ENCODE data around the gene CACNB4.

Gene CACNB4

DNA sequence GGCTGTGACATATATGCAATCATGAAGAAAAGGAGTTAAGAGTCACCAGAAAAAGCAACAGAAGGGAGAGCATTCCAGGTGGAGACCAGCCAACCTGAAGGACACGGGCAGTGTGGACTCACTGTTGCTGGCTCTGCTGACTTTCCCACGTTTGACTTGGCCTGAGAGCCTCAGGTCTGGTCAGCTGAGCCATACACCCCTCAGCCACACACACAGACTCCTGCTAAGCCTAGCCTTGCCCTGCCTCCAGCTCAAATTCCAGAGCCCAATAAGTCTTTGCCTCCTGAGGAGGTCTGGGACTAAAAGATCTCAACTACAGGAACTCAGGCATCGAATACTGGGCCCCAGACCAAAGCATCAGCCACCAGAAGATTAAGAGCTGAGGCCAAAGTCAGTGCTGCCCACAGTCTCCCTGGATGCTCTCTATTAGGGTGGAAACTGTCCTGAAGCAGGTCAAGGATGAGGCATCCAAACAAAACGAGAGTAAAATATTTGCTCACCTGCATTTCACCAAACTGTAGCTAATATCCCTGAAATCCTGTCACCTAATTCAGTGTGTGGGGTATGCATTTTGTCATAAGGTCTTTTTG is 23.3 kb downstream of the CACNB4 start:
- intact Hi-C loops (cut with DNase I; ENCODE audit: low total_unique reads): no loop called here
- peak in 1 of 2 donors; percentile 71 for DNase-seq
- Histone ChIP-seq H3K4me3 (no peak overlapping the region), H3K9me3 (no peaks in the 10 kb centered on the region), H3K27ac (peak overlapping the region; percentile 20 to 32), H3K27me3 (no peaks in the 10 kb centered on the region), H3K4me1 (peaks cover 0 to 4% (median 2%) of the 10 kb centered on the region in 4 donors), H3K36me3 (no peaks in the 10 kb centered on the region)
- TF ChIP-seq, protein P1, sequence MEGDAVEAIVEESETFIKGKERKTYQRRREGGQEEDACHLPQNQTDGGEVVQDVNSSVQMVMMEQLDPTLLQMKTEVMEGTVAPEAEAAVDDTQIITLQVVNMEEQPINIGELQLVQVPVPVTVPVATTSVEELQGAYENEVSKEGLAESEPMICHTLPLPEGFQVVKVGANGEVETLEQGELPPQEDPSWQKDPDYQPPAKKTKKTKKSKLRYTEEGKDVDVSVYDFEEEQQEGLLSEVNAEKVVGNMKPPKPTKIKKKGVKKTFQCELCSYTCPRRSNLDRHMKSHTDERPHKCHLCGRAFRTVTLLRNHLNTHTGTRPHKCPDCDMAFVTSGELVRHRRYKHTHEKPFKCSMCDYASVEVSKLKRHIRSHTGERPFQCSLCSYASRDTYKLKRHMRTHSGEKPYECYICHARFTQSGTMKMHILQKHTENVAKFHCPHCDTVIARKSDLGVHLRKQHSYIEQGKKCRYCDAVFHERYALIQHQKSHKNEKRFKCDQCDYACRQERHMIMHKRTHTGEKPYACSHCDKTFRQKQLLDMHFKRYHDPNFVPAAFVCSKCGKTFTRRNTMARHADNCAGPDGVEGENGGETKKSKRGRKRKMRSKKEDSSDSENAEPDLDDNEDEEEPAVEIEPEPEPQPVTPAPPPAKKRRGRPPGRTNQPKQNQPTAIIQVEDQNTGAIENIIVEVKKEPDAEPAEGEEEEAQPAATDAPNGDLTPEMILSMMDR (IDR thresholded peaks at IDR 0.05): no peak

DNA sequence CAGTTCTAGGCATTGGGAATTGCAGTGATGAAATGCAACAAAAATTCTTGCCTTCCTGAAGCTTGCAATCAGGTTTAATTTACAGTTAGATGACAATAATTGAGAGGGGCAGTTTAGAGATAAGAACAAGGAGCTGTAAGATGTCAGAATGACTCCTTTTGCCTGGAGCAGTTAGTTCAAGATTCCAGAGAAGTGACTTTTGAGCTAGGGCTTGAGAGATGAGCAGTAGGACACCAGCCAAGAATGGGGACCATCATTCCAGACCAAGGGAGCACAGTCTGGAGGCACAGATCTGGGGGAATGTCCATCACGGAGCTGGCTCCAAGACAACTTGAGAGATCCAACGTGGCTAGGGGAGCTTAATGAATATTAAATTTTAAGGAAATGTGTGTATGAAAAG is 26.8 kb downstream of the CACNB4 start:
- intact Hi-C loops (cut with DNase I; ENCODE audit: low total_unique reads): no loop called here

DNA sequence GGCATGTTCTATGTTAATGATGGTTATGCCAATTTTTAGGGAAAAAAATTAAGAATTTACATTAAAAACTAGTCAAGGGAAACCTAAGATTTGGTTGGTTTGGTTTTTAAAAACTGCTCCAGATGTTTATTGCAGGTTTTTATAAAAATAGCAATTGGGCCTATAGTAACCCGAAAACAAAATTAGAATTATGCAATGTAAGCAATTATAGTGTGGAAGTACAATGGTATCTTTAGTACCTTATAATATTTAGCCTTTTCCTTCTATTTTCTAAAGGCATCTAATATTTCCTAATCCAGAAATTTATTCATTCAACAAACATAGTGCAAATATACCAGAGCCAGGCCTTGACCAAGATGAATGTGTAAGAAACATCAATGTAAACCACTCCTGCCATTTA is 27.3 kb downstream of the CACNB4 start:
- Histone ChIP-seq H3K36me3 (no peaks in the 10 kb centered on the region), H3K4me3 (no peak overlapping the region), H3K27ac (no peak overlapping the region), H3K27me3 (no peaks in the 10 kb centered on the region), H3K9me3 (no peaks in the 10 kb centered on the region), H3K4me1 (peaks cover 0 to 4% (median 2%) of the 10 kb centered on the region in 4 donors)
- intact Hi-C loops (cut with DNase I; ENCODE audit: low total_unique reads): no loop called here
- no peak for DNase-seq
- TF ChIP-seq, protein P1 (IDR thresholded peaks at IDR 0.05): no peak

More for the DNA sequence above, 26.8 kb downstream of the CACNB4 start:
- DNase-seq: no peak
- Histone ChIP-seq H3K27me3 (no peaks in the 10 kb centered on the region), H3K27ac (no peak overlapping the region), H3K4me1 (peaks cover 0 to 4% (median 2%) of the 10 kb centered on the region in 4 donors), H3K4me3 (no peak overlapping the region), H3K36me3 (no peaks in the 10 kb centered on the region), H3K9me3 (no peaks in the 10 kb centered on the region)
- TF ChIP-seq, protein P1 (IDR thresholded peaks at IDR 0.05): no peak

DNA sequence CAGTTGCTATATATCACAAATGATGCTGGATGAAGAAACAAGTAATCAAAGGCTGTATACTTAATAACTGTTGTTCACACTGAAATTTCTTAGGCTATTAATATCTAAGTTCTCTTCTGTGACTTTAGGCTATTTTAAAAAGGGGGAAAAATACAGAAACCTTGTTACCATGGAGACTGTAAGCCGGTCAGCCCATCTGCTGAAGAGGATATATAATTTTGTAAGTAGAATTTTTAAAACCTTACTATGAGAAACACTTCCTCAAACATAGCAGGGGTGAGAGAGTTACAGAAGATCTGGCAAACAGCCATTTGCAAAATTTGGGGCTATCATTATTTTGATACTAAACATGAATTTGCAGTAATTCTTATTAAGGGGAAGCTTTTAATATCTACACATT is 27.8 kb downstream of the CACNB4 start:
- Histone ChIP-seq H3K4me3 (no peak overlapping the region), H3K4me1 (peaks cover 0 to 4% (median 2%) of the 10 kb centered on the region in 4 donors), H3K36me3 (no peaks in the 10 kb centered on the region), H3K27ac (no peak overlapping the region), H3K27me3 (no peaks in the 10 kb centered on the region), H3K9me3 (no peaks in the 10 kb centered on the region)
- DNase-seq: no peak
- TF ChIP-seq, protein P1 (IDR thresholded peaks at IDR 0.05): no peak
- intact Hi-C loops (cut with DNase I; ENCODE audit: low total_unique reads): no loop called here

DNA sequence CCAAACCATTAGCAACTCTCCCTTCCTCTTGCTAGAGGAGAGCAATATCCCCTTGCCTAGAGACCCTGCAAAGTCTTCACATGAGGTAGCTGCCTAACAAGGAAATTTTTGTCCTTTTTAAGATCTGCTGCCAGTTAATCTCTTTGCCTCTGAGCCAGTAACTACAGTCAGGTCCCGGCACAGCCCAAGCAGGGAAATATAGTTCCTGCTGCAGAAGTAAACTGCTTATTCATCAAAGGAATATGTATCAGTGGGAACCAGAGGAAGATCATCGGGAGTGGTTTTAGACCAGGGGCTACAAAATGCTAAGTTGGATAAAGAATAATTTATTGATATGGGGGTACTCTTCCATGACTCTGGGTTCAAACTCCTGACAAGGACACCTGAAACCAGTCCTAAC is 30.6 kb downstream of the CACNB4 start:
- Histone ChIP-seq H3K9me3 (no peaks in the 10 kb centered on the region), H3K4me3 (no peak overlapping the region), H3K27me3 (no peaks in the 10 kb centered on the region), H3K27ac (no peak overlapping the region), H3K36me3 (no peaks in the 10 kb centered on the region), H3K4me1 (peaks cover 0 to 4% (median 0%) of the 10 kb centered on the region in 4 donors)
- intact Hi-C loops (cut with DNase I; ENCODE audit: low total_unique reads): no loop called here
- no peak for DNase-seq
- TF ChIP-seq, protein P1 (IDR thresholded peaks at IDR 0.05): no peak

DNA sequence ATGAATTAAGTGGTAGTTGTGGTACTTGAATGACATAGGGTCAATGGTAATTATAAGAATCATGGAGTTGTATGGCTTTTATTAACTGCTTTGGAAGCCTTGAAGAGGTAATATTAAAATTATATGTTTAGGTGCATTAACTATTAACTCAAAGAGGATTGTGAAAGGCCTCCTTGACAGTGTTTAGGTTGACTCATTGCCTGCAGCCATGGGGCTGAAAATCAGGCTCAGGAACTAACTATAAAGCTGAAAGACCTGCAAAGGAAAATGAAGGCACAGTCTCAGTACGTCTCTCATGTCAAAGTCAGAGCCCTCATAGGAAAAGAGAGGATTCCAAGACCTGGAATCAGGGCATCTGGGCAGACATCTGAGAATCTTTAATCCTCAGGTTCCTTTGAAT is 31.0 kb downstream of the CACNB4 start:
- Histone ChIP-seq H3K4me3 (no peak overlapping the region), H3K9me3 (no peaks in the 10 kb centered on the region), H3K27me3 (no peaks in the 10 kb centered on the region), H3K36me3 (no peaks in the 10 kb centered on the region), H3K27ac (no peak overlapping the region), H3K4me1 (peaks cover 0 to 5% (median 0%) of the 10 kb centered on the region in 4 donors)
- intact Hi-C loops (cut with DNase I; ENCODE audit: low total_unique reads): no loop called here
- TF ChIP-seq, protein P1 (IDR thresholded peaks at IDR 0.05): no peak
- no peak for DNase-seq

Data from tibial artery (tissue), 4 donors.